Raji (cell line): Measurements from ENCODE around the gene RGP1.

Experiments used
- POLR2A ChIP-seq: IDR thresholded peaks from 2 replicates; pipeline ENCODE4 v1.6.1; 2011; ENCODE audit warnings: low read depth, low read length, control low read depth; ENCODE audit not compliant: insufficient read depth

Gene RGP1, protein sequence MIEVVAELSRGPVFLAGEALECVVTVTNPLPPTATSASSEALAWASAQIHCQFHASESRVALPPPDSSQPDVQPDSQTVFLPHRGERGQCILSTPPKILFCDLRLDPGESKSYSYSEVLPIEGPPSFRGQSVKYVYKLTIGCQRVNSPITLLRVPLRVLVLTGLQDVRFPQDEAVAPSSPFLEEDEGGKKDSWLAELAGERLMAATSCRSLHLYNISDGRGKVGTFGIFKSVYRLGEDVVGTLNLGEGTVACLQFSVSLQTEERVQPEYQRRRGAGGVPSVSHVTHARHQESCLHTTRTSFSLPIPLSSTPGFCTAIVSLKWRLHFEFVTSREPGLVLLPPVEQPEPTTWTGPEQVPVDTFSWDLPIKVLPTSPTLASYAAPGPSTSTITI

DNA sequence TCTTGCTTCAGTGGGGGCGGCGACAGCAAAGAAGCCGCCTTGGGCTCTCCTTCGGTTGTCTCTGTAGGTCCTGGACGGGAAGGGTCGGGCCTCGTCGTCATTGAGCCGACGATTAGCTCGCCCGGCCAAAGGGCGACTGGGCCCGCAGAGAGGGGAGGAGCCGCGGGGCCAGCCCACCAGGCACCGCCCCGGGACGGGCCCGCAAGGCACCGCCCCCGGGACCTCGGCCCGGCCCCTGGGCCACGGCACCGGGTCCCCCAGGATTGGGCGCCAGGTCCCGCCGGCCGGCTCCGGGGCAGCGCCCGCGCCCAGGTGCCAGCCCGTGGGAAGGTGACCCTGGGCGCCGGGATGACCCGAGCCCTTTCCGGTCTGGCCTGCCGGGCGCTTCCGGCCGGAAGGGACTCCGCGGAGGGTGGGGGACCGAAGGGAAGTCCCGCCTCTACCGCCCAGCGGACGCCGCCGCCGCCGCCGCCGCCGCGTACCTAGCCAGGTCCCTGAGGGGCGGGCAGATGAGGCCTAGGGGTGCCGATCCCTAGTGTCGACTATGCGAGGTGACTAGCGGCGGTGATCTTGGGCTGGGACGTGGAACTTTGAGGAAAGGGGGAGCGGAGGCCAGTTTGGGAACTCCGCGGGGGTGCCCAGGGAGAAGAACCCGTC is at the start of gene RGP1, which contains the start of gene GBA2:
Gene RGP1, plus strand, starts transcription at position 430 of the 657 bp plus-strand sequence. CDS start 469 bp downstream, outside the sequence.
Gene GBA2, minus strand, starts transcription at position 371 of the 657 bp plus-strand sequence. CDS start 524 bp downstream, outside the sequence.
- peak; percentile 61 for TF ChIP-seq POLR2A

DNA sequence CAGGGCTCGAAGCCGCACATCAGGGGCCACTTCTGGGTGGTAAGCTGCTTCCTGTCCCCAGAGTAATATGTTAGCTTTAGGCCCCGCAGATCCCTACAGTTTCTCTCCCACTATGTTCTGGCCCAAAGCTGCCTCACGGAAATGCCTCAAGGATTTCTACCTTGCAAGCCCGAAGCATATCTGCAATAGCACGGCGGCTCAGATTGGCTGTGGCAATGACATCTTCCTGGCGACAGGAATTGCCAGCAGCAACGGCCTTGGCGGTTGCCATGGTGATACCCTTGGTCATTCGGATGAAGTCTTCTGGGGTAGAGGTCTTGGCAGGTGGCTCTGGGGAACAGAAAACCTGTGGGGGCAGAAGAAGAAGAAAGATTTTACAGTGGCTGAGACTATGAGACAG is 49.1 kb upstream of the RGP1 start:
- TF ChIP-seq POLR2A = no peak

DNA sequence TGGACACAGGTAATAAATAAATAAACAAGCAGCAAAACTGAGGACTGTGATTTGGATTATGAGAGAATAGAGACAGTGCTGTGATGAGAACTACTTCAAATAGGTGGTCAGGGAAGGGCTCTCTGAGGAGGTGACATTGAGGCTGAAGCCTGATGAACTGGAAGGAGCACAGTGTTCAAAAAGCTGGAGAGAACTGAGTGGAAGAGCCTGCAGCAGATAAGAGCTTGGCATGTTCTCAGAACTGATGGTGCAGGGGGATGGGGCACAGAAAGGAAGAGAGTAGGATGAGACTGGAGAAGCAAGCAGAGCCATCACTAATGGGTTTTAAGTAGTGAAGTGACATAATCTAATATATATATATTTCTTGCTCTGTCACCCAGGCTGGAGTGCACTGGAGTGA is 48.1 kb upstream of the RGP1 start:
- no peak for TF ChIP-seq POLR2A

DNA sequence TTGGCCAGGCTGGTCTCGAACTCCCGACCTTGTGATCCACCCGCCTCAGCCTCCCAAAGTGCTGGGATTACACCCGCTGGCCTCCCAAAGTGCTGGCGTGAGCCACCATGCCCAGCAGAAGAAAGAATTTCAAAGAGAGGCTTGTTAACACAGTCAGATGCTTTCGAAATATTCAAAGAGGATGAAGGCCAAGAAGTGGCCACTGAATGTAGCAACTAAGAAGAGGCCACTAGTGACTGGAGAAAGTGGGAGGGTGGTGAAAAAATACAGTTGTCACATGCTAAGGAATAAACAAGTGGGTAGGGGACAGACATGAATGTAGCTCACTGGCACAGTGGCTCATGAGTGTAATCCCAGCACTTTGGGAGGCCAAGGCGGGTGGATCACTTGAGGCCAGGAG is 46.4 kb upstream of the RGP1 start:
- TF ChIP-seq POLR2A = no peak

DNA sequence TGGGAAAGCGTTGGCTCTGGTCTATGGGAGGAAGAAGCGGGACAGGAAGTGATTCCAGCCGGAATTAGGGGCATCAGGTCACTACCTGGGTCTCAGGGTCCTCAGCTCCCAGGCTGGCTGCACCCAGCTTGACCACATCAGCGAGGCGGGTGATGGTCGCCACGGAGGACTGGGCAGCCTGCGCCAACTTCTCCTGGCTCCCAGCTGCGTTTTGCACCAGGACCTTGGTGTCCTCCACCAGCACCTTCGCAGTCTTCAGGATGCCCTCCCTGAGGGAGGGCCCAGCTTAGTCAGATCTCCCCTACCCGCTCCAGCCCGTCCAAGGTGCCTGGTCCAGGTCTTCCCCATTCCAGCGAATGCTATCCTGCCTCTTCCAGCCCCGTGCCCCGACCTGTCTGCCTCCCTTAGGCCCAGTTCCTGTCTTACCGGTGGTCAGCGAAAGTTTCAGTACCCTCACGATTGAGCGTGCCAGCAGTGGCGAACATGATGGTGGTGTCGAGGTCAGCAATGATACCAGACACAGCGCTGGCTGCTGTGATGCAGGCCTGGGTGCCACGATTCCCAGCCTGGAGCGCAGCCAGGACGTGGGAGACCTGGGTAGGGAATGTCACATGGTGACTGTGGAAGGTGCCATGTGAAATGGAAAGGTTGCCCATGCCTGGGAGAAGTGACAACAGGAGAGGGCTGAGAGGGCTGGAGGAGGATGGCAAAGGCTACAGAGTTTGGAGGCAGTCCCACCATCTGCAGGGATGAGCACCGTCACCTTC is 45.0 kb upstream of the RGP1 start:
- no peak for TF ChIP-seq POLR2A

DNA sequence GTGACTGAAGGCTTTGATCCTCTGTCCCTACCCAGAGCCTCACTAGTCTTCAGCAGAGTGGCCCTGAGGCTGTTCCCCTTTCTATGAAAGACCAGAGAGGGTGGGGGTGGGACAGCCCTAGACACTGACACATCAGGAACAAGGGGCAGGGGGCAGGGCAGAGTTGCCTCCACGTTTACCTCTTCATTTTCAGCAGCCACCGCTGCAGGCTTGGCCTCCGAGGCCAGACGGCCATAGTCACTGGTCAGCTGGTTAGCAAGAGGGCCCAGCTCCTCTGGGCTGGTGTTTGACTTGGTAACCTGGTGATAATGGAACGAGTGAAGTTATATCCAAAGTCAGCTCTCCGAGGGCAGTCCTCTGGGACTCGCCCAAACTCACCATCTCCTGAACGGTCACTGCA is 43.7 kb upstream of the RGP1 start:
- TF ChIP-seq POLR2A = no peak

DNA sequence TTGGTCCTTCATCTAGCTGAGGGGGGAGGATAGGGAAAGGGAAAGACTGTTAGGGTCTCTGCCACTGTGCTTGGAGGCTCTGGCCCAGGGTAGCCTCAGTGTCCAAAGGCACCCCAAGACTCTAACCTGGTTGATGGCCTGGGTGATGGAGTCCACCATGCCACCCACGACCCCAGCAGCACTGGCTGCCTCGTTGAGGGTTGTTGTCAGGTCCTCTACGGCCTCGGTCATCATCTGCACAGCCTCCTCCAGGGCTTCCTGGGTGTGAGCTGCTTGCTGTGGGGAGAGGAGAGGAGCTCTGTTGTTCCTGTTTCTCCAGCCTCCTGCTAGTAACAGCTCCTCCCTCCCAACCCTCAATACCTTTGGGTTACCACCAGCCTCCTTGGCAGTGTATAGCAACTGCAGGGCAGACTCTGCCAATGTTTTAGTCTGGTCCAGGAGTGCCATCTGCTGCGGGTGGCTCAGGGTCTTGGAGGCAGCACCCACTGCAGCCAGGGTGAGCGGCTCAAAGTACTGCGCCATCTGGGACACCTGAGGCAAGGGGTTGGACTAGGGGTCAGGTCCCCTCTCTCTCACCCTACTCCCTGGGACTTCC is 43.2 kb upstream of the RGP1 start:
- TF ChIP-seq POLR2A = no peak

DNA sequence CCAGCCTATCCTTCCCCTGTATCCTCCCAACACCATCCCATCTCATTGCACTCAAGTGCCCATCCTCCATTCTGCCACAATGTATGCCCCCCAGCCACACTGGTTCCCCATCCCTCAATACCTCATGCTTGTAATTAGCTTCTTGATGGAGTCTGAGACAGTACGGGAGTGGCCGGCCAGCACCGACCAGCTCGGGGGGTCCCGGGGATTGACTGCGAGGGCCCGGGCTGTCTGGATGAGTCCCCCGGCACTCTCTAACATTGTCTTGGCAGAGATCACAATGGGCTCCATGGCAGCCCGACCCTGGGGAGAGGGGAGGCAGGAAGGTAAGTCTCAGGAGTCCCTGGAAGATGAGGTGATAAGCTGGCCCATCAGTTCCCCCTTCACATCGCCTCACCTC is 42.1 kb upstream of the RGP1 start:
- TF ChIP-seq POLR2A = no peak

DNA sequence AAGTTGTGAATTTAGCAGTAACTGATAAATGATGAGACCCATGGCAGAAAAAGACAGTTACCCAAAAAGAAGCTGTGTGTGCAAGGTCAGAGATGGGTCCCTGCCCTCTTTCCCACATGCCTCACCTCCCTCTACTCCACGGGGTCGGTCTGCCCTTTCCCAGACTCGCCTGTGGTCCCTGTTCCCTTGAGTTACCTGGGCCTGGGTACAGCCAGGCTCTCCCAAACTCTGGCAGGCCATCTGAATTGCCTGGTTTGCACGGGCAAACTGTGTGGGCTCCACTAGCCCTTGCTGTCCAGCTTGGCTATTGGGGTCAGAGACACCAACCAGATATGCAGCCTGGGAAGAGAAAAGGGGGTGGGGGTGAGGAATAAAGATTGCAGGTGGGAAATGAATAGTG is 40.9 kb upstream of the RGP1 start:
- TF ChIP-seq POLR2A = no peak

DNA sequence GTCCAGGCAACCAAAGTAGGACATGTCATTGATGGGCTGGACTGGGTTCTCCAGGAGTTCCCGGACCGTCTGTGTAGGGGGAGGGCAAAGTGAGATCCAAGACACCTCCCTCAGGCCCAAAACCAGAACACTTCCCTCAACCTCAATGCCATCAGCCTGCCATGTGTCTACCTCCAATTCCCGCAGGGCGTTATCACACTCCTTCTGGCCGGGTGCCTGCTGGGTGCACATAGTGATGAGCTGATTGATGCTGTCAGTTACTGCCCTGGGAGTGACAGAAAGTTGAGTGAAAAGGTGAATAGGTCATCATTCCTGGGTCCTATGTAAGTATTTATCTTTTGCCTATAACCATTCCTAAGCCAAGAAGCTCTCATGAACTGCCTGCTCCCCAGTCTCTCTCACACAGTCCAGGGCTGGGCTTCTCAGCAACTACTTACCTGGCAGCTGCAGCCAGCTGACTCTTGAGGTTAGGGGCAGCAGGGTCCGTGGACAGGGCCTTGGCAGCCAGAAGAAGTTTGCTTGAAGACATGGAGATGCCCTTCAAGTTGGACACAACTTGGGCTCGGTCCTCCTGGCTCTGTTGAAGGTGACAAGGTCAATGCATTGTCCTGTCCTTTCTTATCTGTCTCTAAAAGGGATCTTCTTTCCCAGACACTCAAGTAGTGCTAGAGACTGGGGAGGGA is 38.1 kb upstream of the RGP1 start:
- no peak for TF ChIP-seq POLR2A

DNA sequence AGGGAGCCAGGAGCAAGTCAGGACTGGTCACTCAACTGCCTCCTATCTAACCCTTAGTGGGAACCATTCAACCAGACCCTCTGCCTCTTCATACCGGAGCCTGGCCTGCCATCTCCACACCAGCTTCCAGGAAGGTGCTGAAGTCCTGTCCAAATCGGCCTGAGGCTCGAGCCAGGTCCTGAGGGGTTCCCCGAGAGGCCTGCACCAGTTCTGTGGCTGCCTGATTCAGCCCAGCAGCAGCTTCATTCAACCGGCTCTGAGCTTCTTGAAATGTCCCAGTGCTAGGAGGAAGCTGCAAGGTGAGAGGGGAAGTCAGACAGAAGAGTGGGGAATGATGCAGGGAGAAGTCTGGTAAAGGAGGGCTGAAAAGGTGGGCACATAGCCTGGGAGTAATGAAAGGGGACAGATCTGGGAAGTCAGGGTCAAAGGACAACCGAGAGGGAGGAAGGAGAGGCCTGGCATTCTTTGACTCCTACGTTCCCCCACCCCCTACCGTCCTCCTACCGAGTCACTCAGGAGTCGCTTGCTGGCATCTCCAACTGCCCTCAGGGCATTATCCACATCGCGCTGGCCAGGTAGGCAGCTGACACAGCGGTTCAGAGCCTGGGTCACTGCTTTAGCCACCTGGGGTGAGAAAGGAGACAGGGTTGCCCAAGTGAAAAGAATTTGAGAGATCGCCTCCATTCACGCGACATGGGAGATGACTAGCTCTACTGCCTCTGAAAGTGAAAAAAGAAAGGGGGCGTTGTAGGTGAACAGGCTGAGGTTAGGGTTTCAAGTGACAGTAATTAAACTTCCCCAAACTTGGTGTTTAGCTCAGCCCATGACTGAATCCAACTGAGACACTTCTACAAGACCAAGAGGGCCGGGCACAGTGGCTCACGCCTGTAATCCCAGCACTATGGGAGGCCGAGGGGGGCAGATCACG is 37.3 kb upstream of the RGP1 start:
- TF ChIP-seq POLR2A = no peak

DNA sequence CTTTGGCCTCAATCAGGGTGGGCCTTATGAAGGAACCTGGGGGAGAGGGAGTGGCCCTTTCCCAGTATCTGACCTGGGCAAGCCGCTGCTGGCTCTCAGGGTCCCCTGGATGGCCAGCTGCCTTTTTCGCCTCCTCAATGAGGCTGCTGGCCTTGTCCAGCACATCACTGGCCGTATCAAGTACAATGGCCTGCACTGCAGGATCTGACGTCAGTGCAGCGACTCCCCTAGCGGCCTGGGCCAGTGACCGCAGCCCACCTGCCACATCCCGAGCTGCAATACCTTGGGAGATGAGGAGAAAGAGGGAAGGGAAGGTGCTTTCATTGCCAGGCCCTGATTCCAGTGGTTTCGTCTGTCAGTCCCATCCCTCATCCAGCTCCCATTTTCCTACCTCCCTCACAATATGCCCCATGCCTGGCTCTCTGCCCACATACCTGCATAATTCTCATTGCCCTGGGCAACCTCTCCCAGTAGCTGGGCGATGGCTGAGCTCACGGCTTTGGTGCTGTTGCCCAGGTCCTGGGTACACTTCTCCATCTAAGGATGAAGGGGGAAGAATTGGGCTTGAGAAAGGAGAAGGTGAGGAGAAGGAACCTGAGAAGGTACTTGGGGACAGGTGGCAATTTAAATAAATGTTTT is 36.2 kb upstream of the RGP1 start:
- TF ChIP-seq POLR2A = no peak

DNA sequence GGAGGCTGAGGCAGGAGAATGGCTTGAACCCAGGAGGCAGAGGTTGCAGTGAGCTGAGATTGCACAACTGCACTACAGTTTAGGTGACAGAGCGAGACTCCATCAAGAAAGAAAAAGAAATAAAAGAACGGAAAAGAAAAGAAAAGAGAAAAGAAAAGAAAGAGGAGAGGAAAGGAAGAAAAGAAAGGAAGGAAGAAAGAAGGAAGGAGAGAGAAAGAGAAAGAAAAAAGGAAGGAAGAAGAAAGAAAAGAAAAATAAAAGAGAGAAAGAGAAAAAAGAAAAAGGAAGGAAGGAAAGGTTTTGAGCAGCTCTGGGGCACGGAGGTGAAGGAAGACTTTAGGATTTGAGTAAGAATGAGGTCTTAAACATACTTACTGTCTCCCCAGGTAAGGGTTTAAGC is 35.5 kb upstream of the RGP1 start:
- no peak for TF ChIP-seq POLR2A
